Breast epithelium (tissue), 4 donors: ENCODE data around the gene CEP85L. TPM values are rescaled to one million over a fixed set of nuclear protein-coding genes. Genes with fewer than 3 reads are reported as not detected.

ENCODE experiments used
- DNase-seq, 2 donors: peaks; one replicate each; pipeline ENCODE4 v3.0.0-alpha.2; 2019; ENCODE audit warnings: low spot score in 2 of 2
- H3K27ac ChIP-seq, 2 donors: fragments of 200-600 bp; sonication (generic) in 1 of 2; one replicate each; pipeline ENCODE4 v1.5.1; 2016 to 2019; ENCODE audit warnings: mild to moderate bottlenecking in 1 of 2
- H3K27me3 ChIP-seq, 2 donors: fragments of 200-600 bp; sonication (generic) in 1 of 2; one replicate each; pipeline versions ENCODE4 v1.5.1 to v1.6.0; 2017 to 2019; ENCODE audit warnings: control low read depth in 1 of 2, mild to moderate bottlenecking in 1 of 2
- H3K36me3 ChIP-seq: fragments of 200-600 bp; one replicate; pipeline ENCODE4 v1.5.1; 2019
- H3K4me1 ChIP-seq, 2 donors: fragments of 200-600 bp; sonication (generic); one replicate each; pipeline ENCODE4 v1.5.1; 2016 to 2019; ENCODE audit warnings: control low read depth in 1 of 2
- H3K4me3 ChIP-seq, 3 donors: fragments of 200-600 bp; sonication (generic); 1 replicate in 2 of 3; 2 replicates in 1 of 3; pipeline ENCODE4 v1.5.1; 2016 to 2019; ENCODE audit warnings: mild to moderate bottlenecking in 3 of 3, moderate library complexity in 2 of 3
- H3K9me3 ChIP-seq, 2 donors: fragments of 200-600 bp; sonication (generic) in 1 of 2; one replicate each; pipeline ENCODE4 v1.5.1; 2016 to 2019; ENCODE audit warnings: control low read depth in 1 of 2
- POLR2A ChIP-seq: fragments of 450-650 bp; IDR thresholded peaks from one replicate; pipeline ENCODE4 v1.6.1; 2016; ENCODE audit warnings: antibody characterized with exemption, mild to moderate bottlenecking, moderate library complexity
- POLR2AphosphoS5 ChIP-seq, 3 donors: sonication (generic); formaldehyde crosslinking; IDR thresholded peaks; one replicate each; pipeline ENCODE4 v1.6.1; 2017; ENCODE audit warnings: antibody characterized with exemption in 3 of 3
- intact Hi-C: fragments of 100-400 bp; cut with DNase I; formaldehyde crosslinking; loops from one replicate; pipeline ENCODE4 v1.15.1; 2023; ENCODE audit warnings: low total_unique reads
- total RNA-seq, 3 donors: library from RNA; depleted of rRNA; stranded (reverse); fragments of >200 nt; gene quantifications; one replicate each; pipeline ENCODE4 v1.1.0, GENCODE V29; 2016
- TF ChIP-seq, protein P1 (sequence below), 3 donors: fragments of 450-650 bp; IDR thresholded peaks; one replicate each; pipeline ENCODE4 v1.5.1; 2016 to 2017; ENCODE audit warnings: antibody characterized with exemption in 3 of 3, mild to moderate bottlenecking in 3 of 3, moderate library complexity in 3 of 3

CEP85L gene
- total RNA-seq, 3 donors from 2014 or later = 12.7 to 17.3 (median 15.7) TPM

GRCh38 chr6:118635909-118636735, 15.3 kb downstream of the CEP85L start:
- Histone ChIP-seq H3K9me3 (no peaks in the 10 kb centered on the region), H3K36me3 (no peaks in the 10 kb centered on the region), H3K27me3 (no peaks in the 10 kb centered on the region), H3K4me1 (peaks cover 0 to 3% of the 10 kb centered on the region in 2 donors), H3K4me3 (no peak overlapping the region), H3K27ac (no peak overlapping the region)
- TF ChIP-seq POLR2A = no peak
- no peak for DNase-seq
- intact Hi-C loops = no loop called here

- Histone ChIP-seq H3K36me3 (no peaks in the 10 kb centered on the region), H3K4me3 (no peak overlapping the region), H3K4me1 (no peaks in the 10 kb centered on the region), H3K27me3 (no peaks in the 10 kb centered on the region), H3K9me3 (no peaks in the 10 kb centered on the region), H3K27ac (no peak overlapping the region)
- DNase-seq = no peak
- no peak for TF ChIP-seq POLR2A
- TF ChIP-seq, protein P1, sequence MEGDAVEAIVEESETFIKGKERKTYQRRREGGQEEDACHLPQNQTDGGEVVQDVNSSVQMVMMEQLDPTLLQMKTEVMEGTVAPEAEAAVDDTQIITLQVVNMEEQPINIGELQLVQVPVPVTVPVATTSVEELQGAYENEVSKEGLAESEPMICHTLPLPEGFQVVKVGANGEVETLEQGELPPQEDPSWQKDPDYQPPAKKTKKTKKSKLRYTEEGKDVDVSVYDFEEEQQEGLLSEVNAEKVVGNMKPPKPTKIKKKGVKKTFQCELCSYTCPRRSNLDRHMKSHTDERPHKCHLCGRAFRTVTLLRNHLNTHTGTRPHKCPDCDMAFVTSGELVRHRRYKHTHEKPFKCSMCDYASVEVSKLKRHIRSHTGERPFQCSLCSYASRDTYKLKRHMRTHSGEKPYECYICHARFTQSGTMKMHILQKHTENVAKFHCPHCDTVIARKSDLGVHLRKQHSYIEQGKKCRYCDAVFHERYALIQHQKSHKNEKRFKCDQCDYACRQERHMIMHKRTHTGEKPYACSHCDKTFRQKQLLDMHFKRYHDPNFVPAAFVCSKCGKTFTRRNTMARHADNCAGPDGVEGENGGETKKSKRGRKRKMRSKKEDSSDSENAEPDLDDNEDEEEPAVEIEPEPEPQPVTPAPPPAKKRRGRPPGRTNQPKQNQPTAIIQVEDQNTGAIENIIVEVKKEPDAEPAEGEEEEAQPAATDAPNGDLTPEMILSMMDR (IDR thresholded peaks at IDR 0.05) = no peak
- no peak for TF ChIP-seq POLR2AphosphoS5 (IDR thresholded peaks at IDR 0.05)
- intact Hi-C loops = no loop called here
These were observed 19.0 kb downstream of the CEP85L start for GRCh38 chr6:118632359-118632758.

DNA sequence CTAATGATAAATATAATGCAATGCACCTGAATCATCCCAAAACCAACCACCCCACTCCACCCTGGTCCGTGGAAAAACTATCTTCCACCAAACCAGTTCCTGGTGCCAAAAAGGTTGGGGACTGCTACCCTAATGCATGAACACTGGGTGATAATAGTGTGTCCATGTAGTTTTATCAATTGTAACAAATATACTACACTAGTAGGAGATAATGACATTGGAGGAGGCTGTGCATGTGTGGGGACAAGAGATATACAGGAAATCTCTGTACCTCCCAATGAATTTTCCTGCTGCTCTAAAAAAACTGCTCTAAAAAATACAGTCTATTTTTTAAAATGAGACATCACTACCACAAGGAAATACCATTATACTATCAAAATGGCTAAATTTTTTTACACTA, 20.5 kb downstream of the CEP85L start:
- intact Hi-C loops = no loop called here
- no peaks in the 10 kb centered on the region for H3K4me1 ChIP-seq
- no peak for DNase-seq
- no peaks in the 10 kb centered on the region for H3K27me3 ChIP-seq
- H3K27ac ChIP-seq = no peak overlapping the region
- TF ChIP-seq, protein P1 (IDR thresholded peaks at IDR 0.05) = no peak
- TF ChIP-seq POLR2A (no peak), POLR2AphosphoS5 (IDR thresholded peaks at IDR 0.05) (no peak)
- no peak overlapping the region for H3K4me3 ChIP-seq
- H3K36me3 ChIP-seq = no peaks in the 10 kb centered on the region
- peaks cover 0 to 5% of the 10 kb centered on the region in 2 donors for H3K9me3 ChIP-seq

DNA sequence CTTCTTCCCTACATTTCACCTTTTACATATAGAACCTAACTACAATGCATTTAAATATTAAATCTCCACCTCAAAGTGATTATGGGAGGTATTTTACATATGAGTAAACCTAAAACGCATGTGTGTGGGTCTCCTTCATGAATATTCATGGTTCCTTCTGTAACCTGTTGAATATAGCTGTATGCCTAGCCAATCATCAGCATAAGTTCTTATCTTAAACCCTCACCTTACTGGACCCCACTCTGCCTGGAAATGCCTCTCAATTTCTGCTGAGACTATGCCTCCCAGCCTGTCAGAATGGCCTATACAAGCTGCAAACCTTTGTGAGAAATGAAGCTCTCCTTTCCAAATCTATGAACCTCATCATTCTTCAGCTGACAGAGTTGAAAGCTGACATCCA, 21.3 kb downstream of the CEP85L start:
- Histone ChIP-seq H3K4me3 (no peak overlapping the region), H3K36me3 (no peaks in the 10 kb centered on the region), H3K27me3 (no peaks in the 10 kb centered on the region), H3K9me3 (peaks cover 0 to 8% of the 10 kb centered on the region in 2 donors), H3K27ac (no peak overlapping the region), H3K4me1 (no peaks in the 10 kb centered on the region)
- no peak for DNase-seq
- TF ChIP-seq, protein P1 (IDR thresholded peaks at IDR 0.05) = no peak
- TF ChIP-seq POLR2AphosphoS5 (IDR thresholded peaks at IDR 0.05) = no peak
- TF ChIP-seq POLR2A = no peak
- intact Hi-C loops = no loop called here

GRCh38 chr6:118627724-118628123, 23.7 kb downstream of the CEP85L start:
- no peaks in the 10 kb centered on the region for H3K27me3 ChIP-seq
- TF ChIP-seq, protein P1 (IDR thresholded peaks at IDR 0.05) = no peak
- no peak for TF ChIP-seq POLR2AphosphoS5 (IDR thresholded peaks at IDR 0.05)
- no peak for TF ChIP-seq POLR2A
- H3K4me1 ChIP-seq = no peaks in the 10 kb centered on the region
- intact Hi-C loops = no loop called here
- DNase-seq = no peak
- no peaks in the 10 kb centered on the region for H3K36me3 ChIP-seq
- no peak overlapping the region for H3K4me3 ChIP-seq
- H3K9me3 ChIP-seq = peaks cover 0 to 8% of the 10 kb centered on the region in 2 donors
- no peak overlapping the region for H3K27ac ChIP-seq
